Gastroesophageal sphincter (tissue), 4 donors: ENCODE results near the gene SRPK2. TPM values are rescaled to one million over a fixed set of nuclear protein-coding genes. Genes with fewer than 3 reads are reported as not detected.
"Not testable (repeated sequence)": the region's sequence is repeated elsewhere in the genome, so short reads cannot be mapped to it uniquely, and the experiment has no call there.

Experiments
- ATAC-seq: fragments of 150-250 bp; one replicate; pipeline ENCODE4 v1.9.1; 2016; ENCODE audit warnings: mild to moderate bottlenecking, moderate library complexity
- H3K27ac ChIP-seq, 4 donors: fragments of 200-600 bp; sonication (generic) in 3 of 4; 1 replicate in 3 of 4; 2 replicates in 1 of 4; pipeline ENCODE4 v1.5.1; 2016 to 2019
- H3K27me3 ChIP-seq: fragments of 200-600 bp; sonication (generic); one replicate; pipeline ENCODE4 v1.5.1; 2019
- H3K36me3 ChIP-seq, 2 donors: fragments of 200-600 bp; sonication (generic); one replicate each; pipeline ENCODE4 v1.5.1; 2019; ENCODE audit warnings: control low read depth in 1 of 2
- H3K4me1 ChIP-seq, 3 donors: fragments of 200-600 bp; sonication (generic); 1 replicate in 2 of 3; 2 replicates in 1 of 3; pipeline ENCODE4 v1.5.1; 2016 to 2019; ENCODE audit warnings: control low read depth in 2 of 3
- H3K4me3 ChIP-seq, 2 donors: fragments of 200-600 bp; sonication (generic); one replicate each; pipeline ENCODE4 v1.5.1; 2019; ENCODE audit warnings: mild to moderate bottlenecking in 1 of 2, moderate library complexity in 1 of 2
- H3K9me3 ChIP-seq, 3 donors: fragments of 200-600 bp; sonication (generic); one replicate each; pipeline ENCODE4 v1.5.1; 2017 to 2019; ENCODE audit warnings: control low read depth in 2 of 3
- EP300 ChIP-seq: sonication (generic); formaldehyde crosslinking; IDR thresholded peaks from one replicate; pipeline ENCODE4 v1.6.1; 2017; ENCODE audit warnings: antibody characterized with exemption, mild to moderate bottlenecking
- POLR2A ChIP-seq, 2 donors: fragments of 450-650 bp; IDR thresholded peaks; one replicate each; pipeline ENCODE4 v1.6.1; 2017; ENCODE audit warnings: antibody characterized with exemption in 2 of 2, mild to moderate bottlenecking in 2 of 2, moderate library complexity in 1 of 2
- POLR2AphosphoS5 ChIP-seq: sonication (generic); formaldehyde crosslinking; IDR thresholded peaks from one replicate; pipeline ENCODE4 v1.6.1; 2017; ENCODE audit warnings: antibody characterized with exemption
- WGBS, 2 donors: methylation state at CpG; one replicate each; pipeline ENCODE4 v1.1.5; 2018; ENCODE audit warnings: low coverage in 1 of 2; 5-methylcytosine and 5-hydroxymethylcytosine counted together
- total RNA-seq, 4 donors: library from RNA; depleted of rRNA; stranded (reverse); fragments of >200 nt; gene quantifications; one replicate each; pipeline ENCODE4 v1.1.0, GENCODE V29; 2016
- TF ChIP-seq, protein P1 (sequence below), 4 experiments: fragments of 200-600 bp in 2 of 4; fragments of 450-650 bp in 2 of 4; sonication (generic) in 1 of 4; IDR thresholded peaks; one replicate each; pipeline ENCODE4 v1.5.1; 2017 to 2019; ENCODE audit warnings: antibody characterized with exemption in 4 of 4, mild to moderate bottlenecking in 2 of 4, moderate library complexity in 2 of 4

SRPK2 gene
- total RNA-seq, 4 donors from 2014 or later: 41.7 to 47.9 (median 43.8) TPM

DNA sequence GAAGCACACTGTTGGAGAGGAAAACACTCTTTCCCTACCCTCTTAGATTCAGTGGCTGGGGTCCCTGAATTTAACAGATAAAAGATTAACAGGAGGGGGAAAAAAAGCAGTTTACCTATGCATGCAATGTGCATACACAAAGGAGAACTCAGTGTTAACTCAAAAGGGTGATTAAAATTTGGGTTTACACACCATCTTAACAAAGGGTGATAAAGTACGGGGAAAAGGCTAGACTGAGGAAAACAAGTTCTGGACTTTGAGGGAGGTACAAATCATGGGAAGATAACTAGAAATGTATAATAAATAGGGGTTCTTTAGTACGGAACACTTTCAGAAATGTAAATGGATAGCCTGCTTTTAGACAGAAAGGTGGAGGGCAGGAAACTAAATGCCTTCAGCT lies 83.1 kb downstream of the SRPK2 start:
- Histone ChIP-seq H3K36me3 (no peaks in the 10 kb centered on the region), H3K4me1 (peaks cover 0 to 55% (median 4%) of the 10 kb centered on the region in 3 donors), H3K4me3 (no peak overlapping the region), H3K27ac (no peak overlapping the region), H3K9me3 (no peaks in the 10 kb centered on the region), H3K27me3 (no peaks in the 10 kb centered on the region)
- no peak for TF ChIP-seq POLR2AphosphoS5
- no peak for TF ChIP-seq EP300
- TF ChIP-seq, protein P1, sequence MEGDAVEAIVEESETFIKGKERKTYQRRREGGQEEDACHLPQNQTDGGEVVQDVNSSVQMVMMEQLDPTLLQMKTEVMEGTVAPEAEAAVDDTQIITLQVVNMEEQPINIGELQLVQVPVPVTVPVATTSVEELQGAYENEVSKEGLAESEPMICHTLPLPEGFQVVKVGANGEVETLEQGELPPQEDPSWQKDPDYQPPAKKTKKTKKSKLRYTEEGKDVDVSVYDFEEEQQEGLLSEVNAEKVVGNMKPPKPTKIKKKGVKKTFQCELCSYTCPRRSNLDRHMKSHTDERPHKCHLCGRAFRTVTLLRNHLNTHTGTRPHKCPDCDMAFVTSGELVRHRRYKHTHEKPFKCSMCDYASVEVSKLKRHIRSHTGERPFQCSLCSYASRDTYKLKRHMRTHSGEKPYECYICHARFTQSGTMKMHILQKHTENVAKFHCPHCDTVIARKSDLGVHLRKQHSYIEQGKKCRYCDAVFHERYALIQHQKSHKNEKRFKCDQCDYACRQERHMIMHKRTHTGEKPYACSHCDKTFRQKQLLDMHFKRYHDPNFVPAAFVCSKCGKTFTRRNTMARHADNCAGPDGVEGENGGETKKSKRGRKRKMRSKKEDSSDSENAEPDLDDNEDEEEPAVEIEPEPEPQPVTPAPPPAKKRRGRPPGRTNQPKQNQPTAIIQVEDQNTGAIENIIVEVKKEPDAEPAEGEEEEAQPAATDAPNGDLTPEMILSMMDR (IDR thresholded peaks at IDR 0.05): no peak
- no peak for TF ChIP-seq POLR2A (IDR thresholded peaks at IDR 0.05)
- WGBS, 2 donors: 96 to 100% methylated on average over 2 of the region's 2 CpGs
- ATAC-seq: no peak

DNA sequence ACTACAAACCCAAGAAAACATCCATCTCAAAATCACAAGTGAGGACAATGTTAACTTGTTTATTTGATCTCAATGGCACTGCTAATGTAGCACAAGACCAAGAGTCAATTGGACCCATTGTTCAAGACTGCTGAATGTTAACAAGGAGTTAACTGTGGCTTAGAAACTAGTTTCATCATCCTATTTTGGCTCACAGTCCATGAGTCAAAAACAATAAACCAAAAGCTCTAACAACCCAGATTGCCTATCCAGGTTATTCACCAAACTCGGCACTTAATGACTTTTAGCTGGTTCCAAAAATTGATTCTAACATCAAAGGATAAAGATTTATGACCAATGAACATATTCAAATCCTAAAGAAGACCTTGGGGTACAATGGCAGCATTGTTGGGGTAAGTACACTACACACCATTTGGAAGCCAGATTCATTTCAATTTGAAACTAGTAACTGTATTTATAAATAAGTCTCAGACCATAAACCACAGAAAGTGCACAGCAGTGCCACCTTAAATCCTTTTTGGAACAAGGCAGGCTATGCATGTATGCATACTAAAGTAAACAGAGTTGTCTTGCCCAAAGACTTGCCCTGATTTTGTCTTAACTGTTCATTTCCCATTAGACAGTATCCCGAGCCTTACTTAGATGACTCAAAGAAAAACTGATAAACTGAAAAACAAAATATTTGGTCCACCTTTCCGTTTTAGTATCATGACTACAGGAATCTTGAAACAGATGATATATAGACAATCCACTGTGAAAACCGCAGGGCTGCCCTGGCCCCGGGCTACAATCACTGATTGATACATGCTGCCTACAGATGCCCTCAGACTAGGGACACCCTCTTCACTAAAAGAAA lies 84.5 kb downstream of the SRPK2 start:
- H3K27me3 ChIP-seq: no peaks in the 10 kb centered on the region
- H3K4me3 ChIP-seq: peak overlapping the region in 1 of 2 donors; percentile 1
- no peak overlapping the region for H3K27ac ChIP-seq
- no peak for ATAC-seq
- no peaks in the 10 kb centered on the region for H3K9me3 ChIP-seq
- WGBS, 2 donors: 46 to 50% methylated on average over 5 of the region's 5 CpGs
- peaks cover 0 to 48% (median 4%) of the 10 kb centered on the region in 3 donors for H3K4me1 ChIP-seq
- TF ChIP-seq, protein P1 (IDR thresholded peaks at IDR 0.05): no peak
- no peak for TF ChIP-seq POLR2A (IDR thresholded peaks at IDR 0.05)
- no peak for TF ChIP-seq POLR2AphosphoS5
- no peak for TF ChIP-seq EP300
- no peaks in the 10 kb centered on the region for H3K36me3 ChIP-seq

DNA sequence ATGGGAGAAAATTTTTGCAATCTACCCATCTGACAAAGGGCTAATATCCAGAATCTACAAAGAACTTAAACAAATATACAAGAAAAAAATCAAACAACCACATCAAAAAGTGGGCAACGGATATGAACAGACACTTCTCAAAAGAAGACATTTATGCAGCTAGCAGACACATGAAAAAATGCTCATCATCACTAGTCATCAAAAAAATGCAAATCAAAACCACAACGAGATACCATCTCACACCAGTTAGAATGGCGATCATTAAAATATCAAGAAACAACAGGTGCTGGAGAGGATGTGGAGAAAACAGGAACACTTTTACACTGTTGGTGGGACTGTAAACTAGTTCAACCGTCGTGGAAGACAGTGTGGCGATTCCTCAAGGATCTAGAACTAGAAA lies 88.1 kb downstream of the SRPK2 start:
- H3K4me3 ChIP-seq, ATAC-seq, H3K27me3 ChIP-seq, H3K9me3 ChIP-seq, H3K36me3 ChIP-seq, H3K27ac ChIP-seq: not testable (repeated sequence)
- WGBS, 2 donors: 90 to 92% methylated on average over 6 of the region's 6 CpGs
- peaks cover 0 to 24% (median 0%) of the 10 kb centered on the region in 3 donors for H3K4me1 ChIP-seq

DNA sequence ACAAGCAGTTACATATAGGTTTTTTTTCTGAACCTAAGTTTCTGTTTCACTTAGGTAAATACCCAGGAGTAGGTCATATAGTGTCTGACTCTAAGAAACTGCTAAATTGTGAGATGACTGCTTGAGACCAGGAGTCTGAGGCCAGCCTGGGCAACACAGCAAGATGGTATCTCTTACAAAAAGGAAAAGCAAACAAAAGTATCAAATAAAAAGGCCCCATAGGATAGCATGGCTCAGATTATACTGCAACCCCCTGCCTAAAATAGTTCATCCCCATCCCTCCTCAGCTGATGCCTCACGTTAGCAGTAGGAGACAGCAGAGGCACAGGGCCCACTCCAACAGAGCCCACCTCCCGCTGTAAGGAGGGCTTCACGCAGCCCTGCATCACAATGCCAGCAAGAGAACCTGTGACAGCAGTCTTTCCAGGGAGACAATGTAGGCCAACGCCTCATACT lies 90.3 kb downstream of the SRPK2 start:
- ATAC-seq: no peak
- Histone ChIP-seq H3K27me3 (no peaks in the 10 kb centered on the region), H3K9me3 (no peaks in the 10 kb centered on the region), H3K27ac (no peak overlapping the region), H3K4me3 (no peak overlapping the region), H3K36me3 (no peaks in the 10 kb centered on the region), H3K4me1 (peaks cover 0 to 11% (median 0%) of the 10 kb centered on the region in 3 donors)
- 100% methylated on average over 1 to 2 of the region's 4 CpGs for WGBS, 2 donors
- TF ChIP-seq, protein P1 (IDR thresholded peaks at IDR 0.05): no peak
- TF ChIP-seq EP300 (no peak), POLR2A (IDR thresholded peaks at IDR 0.05) (no peak)

DNA sequence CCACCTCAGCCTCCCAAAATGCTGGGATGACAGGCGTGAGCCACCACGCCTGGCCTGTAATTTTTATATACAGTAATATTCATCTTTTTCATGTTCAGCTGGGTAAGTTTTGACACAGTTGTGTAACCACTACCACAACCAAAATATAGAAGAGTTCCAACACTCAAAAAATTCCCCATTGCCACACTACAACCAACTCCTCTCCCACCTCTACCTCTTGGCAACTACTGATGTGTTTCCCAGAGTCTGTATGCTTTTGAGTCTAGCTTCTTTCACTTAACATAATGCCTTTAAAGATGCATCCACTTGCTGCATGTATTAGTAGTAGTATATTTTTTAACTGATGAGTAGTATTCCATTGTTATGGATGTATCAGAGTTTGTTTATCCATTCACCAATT lies 90.7 kb downstream of the SRPK2 start:
- Histone ChIP-seq H3K27ac (no peak overlapping the region), H3K36me3 (no peaks in the 10 kb centered on the region), H3K9me3 (no peaks in the 10 kb centered on the region), H3K27me3 (no peaks in the 10 kb centered on the region), H3K4me3 (no peak overlapping the region), H3K4me1 (peaks cover 0 to 8% (median 0%) of the 10 kb centered on the region in 3 donors)
- no peak for ATAC-seq
- WGBS, 2 donors: 95% methylated on average over 2 of the region's 2 CpGs; no CpG with 5 or more reads in 1 of the 2 donors
- TF ChIP-seq, protein P1 (IDR thresholded peaks at IDR 0.05): no peak
- TF ChIP-seq POLR2A (IDR thresholded peaks at IDR 0.05) (no peak), EP300 (no peak), POLR2AphosphoS5 (no peak)
